PFSK-1 (cell line): ENCODE data around the gene SCYGR4.
"Not testable (repeated sequence)": the region's sequence is repeated elsewhere in the genome, so short reads cannot be mapped to it uniquely, and the experiment has no call there.

Experiments used
- FOXP2 ChIP-seq: optimal IDR thresholded peaks from 2 replicates; pipeline ENCODE3; 2011; ENCODE audit warnings: borderline replicate concordance, control low read depth, inconsistent platforms; ENCODE audit not compliant: insufficient read depth; ENCODE audit errors: extremely low read length, extremely low read depth
- POLR2AphosphoS5 ChIP-seq: IDR thresholded peaks from 2 replicates; pipeline ENCODE4 v1.6.1; 2012; ENCODE audit warnings: low read depth, mild to moderate bottlenecking, control low read depth, low read length, moderate library complexity
- REST ChIP-seq, 2 experiments: IDR thresholded peaks; 2 replicates each; pipeline versions ENCODE4 v1.6.1 to v1.8.0; 2011 to 2012; ENCODE audit warnings: low read depth in 2 of 2, low read length in 2 of 2, control low read depth in 1 of 2, inconsistent platforms in 1 of 2, mild to moderate bottlenecking in 1 of 2, moderate library complexity in 1 of 2; ENCODE audit not compliant: insufficient read depth in 1 of 2
- SIN3A ChIP-seq: IDR thresholded peaks from 2 replicates; pipeline ENCODE4 v1.6.1; 2012; ENCODE audit warnings: mild to moderate bottlenecking, low read length, moderate library complexity, borderline replicate concordance; ENCODE audit not compliant: insufficient read depth
- TAF1 ChIP-seq: IDR thresholded peaks from 2 replicates; pipeline ENCODE4 v1.6.1; 2012; ENCODE audit warnings: low read length, control low read depth, borderline replicate concordance; ENCODE audit not compliant: insufficient read depth

SCYGR4 gene

DNA sequence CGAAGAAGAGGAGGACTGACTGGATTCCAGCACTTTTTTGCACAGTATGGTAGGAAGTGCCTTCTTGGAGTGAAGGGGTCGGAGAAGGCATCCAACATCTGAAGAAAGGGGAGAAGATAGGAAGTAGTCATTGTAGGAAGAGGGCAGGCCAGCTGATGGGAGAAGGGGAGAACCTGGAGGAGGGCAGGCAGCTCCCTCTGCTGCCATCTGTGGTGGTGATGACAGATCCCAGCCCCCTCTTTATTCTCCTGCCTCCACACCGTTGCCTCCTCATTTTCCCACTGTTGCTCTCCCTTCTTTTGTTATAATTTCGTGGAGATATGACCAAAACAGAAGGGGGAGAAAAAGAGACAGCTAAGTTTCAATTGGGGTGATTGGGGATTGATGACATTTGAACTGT, 21.5 kb upstream of the SCYGR4 start:
- TF ChIP-seq POLR2AphosphoS5 (no peak), SIN3A (no peak)

DNA sequence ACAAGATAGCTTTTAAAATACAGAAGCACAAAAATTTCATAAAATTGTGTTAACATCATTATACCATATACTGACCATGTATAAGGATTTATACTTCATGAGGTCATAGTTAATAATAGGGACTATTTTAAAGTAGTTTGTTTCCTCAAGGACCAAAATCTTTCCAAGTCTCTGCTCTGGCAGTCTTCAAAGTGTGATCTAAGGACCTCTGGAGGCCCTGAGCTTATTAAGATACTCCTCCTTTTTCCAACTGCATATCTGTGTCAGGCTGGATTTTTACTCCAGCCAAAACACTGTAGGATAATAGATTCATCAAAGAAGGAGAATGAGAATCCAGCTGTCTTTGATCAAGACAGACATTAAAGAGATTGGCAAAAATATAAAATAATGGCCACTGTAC, 20.3 kb upstream of the SCYGR4 start:
- TF ChIP-seq REST (IDR thresholded peaks at IDR 0.05; ENCODE audit: insufficient read depth in 1 of 2, low read depth in 2 of 2, low read length in 2 of 2) (no peak), SIN3A (no peak), POLR2AphosphoS5 (no peak), FOXP2 (no peak), TAF1 (no peak)

DNA sequence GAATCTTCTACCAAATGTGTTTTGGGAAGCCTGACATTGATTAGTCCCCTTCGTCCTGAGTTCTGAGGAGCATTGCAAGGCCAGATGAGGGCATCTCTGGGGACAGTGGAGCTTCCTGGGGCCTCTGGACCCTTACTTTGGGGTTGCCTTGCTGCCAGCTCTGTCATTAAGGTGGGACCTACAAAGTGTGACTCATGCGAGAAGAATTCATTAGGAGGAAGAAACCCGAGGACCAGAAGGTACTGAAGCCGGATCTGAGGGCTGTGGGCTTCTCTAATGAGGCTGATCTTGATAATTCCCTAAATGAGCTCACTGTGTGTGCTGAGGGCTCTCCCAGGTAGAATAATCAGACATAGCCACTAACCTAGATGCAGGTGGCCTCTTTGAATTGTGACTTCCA, 19.3 kb upstream of the SCYGR4 start:
- no peak for TF ChIP-seq REST (IDR thresholded peaks at IDR 0.05; ENCODE audit: insufficient read depth in 1 of 2, low read depth in 2 of 2, low read length in 2 of 2)
- no peak for TF ChIP-seq TAF1

DNA sequence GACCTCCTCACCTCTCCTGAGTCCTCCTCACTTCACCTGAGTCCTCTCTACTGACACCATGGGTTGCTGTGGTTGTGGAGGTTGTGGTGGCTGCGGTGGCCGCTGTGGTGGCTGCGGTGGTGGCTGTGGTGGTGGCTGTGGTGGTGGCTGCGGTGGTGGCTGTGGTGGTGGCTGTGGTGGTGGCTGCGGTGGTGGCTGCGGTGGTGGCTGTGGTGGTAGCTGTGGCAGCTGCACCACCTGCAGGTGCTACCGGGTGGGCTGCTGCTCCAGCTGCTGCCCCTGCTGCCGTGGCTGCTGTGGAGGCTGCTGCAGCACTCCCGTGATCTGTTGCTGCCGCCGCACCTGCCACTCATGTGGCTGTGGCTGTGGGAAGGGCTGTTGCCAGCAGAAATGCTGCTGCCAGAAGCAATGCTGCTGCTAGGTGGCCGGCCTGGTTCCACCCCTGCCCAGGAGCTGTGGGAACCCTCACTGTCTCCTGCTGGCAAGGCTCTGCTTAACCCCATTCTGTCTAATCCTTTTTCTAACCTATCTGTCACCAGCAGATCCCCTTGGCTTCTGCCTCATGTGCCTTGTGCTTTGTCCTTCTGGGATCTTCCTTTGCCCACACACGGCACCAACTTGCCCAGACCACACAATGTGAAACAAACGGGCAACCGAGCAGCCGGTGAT, 18.3 kb upstream of the SCYGR4 start, which contains the start of gene SCYGR2:
Gene SCYGR2, plus strand, starts transcription at position 59 of the 669 bp plus-strand sequence. Its CDS starts 0 bp downstream, at position 59.
- TF ChIP-seq FOXP2; REST (IDR thresholded peaks at IDR 0.05; ENCODE audit: insufficient read depth in 1 of 2, low read depth in 2 of 2, low read length in 2 of 2); POLR2AphosphoS5: not testable (repeated sequence)

DNA sequence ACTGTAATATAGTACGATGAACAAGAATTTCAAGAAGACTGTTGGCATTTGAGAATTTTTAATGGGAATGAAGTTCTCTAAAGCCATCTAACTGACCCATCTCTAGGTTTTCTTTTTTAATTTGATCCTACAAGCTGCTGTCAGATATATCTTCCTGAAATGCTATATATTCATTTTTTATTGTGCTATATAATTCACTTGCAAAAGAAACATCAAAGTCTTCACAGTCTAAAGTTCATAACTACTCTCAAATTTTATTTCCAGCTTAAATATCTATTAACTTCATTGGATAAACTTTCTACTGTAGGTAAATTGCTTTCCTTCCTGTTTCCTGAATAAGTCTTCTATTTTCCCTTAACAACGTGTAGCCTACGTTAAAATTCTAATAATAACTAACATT, 14.9 kb upstream of the SCYGR4 start:
- TF ChIP-seq TAF1, result no peak
- no peak for TF ChIP-seq POLR2AphosphoS5
- TF ChIP-seq REST (IDR thresholded peaks at IDR 0.05; ENCODE audit: insufficient read depth in 1 of 2, low read depth in 2 of 2, low read length in 2 of 2), result no peak
- TF ChIP-seq FOXP2, result no peak
- no peak for TF ChIP-seq SIN3A
